RWPE1 (cell line): ENCODE measurements around the gene SLC2A13.

Experiments used
- CTCF ChIA-PET: fragments of 350-600 bp; sonication (Branson Sonifier 250); formaldehyde crosslinking; extraction: SDS; loops from one replicate; lab custom pipeline; 2021; lab: Yijun Ruan, JAX
- POLR2A ChIA-PET: fragments of 400-600 bp; formaldehyde crosslinking; extraction: SDS; loops from one replicate; lab custom pipeline; 2020; ENCODE audit warnings: antibody characterized with exemption; ENCODE audit not compliant: low non-redundant PET; lab: Yijun Ruan, JAX
- DNase-seq: peaks from one replicate; pipeline ENCODE4 v3.0.0; 2012; ENCODE audit warnings: low spot score
- H3K27ac ChIP-seq: fragments of 450-650 bp; 2 replicates; pipeline ENCODE4 v1.5.1; 2017
- CTCF ChIP-seq: fragments of 450-650 bp; conservative IDR thresholded peaks from 2 replicates; pipeline ENCODE4 v1.5.1; 2017; ENCODE audit warnings: low read depth, mild to moderate bottlenecking

SLC2A13 gene

DNA sequence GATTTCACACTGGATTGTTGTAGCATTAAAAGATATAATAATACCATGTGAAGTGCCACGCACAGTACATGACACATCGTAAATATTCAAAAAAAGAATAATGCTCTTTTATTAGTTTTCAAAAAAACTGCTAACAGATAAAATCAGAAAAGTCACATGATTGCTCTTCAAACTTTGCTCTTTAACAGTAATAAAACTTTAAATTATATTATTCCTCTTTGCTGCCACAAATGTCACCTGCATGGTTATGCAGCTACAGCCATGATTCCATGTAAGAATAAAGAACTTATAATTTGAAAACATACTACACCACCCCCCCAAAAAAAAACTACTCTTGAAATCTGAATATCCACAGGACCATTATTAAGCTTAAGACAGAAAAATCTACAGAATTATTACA lies 90.0 kb downstream of the SLC2A13 start:
- H3K27ac ChIP-seq: no peak overlapping the region
- ChIA-PET CTCF (interaction anchor here (1.2 kb wide), 1 partner anchor 90 kb away, joined by 3 read pairs; the partner anchor contains the start of gene SLC2A13), POLR2A (no interaction called here)
- no peak for DNase-seq
- TF ChIP-seq CTCF: no peak

GRCh38 chr12:40015345-40015744 lies 90.5 kb downstream of the SLC2A13 start:
- ChIA-PET CTCF (interaction anchor here (1.1 to 1.2 kb wide), 2 partner anchors 14 to 91 kb away, joined by 3 read pairs; partner anchors contain the start of gene SLC2A13), POLR2A (no interaction called here)
- TF ChIP-seq CTCF: no peak
- DNase-seq: peak; percentile 23
- H3K27ac ChIP-seq: no peak overlapping the region

DNA sequence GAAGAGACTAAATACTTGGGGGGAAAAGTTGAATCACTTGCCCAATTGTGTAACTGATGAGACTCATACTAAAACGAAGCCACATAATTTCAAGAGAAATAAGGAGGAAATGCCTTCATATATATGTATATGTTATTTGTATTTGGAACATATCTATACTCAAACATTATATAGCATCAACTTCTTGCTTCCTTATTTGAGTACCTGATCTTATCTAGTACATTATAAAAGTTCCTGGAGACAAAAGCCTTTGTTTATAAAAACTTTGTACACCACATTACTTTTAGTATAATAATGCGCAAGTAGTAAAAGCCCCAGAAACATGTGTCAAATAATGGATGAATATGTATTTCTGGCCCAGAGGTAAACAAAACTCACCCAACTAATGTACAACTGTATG lies 92.0 kb downstream of the SLC2A13 start:
- ChIA-PET CTCF (no interaction called here), POLR2A (no interaction called here)
- DNase-seq: no peak
- no peak overlapping the region for H3K27ac ChIP-seq
- no peak for TF ChIP-seq CTCF

DNA sequence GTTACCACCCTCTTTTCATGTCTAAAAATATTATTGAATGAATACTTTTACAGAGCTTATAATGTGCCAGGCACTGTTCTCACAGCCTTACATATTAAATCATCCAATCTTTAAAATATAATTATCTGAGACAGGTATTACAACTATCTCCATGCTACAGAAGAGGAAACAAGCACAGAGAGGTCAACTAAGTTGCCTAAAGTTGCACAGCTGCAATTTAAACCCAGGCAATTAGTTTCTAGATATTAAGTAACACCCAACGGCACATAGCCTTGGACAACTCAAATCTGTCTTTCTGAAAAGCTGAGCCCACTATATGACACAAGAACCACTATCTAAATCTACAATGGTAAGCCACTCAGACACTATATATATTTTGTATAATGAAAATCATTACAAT lies 92.6 kb downstream of the SLC2A13 start:
- POLR2A ChIA-PET: no interaction called here
- DNase-seq: no peak
- TF ChIP-seq CTCF: no peak
- CTCF ChIA-PET: no interaction called here
- no peak overlapping the region for H3K27ac ChIP-seq

GRCh38 chr12:40012711-40013110 lies 93.2 kb downstream of the SLC2A13 start:
- H3K27ac ChIP-seq: no peak overlapping the region
- ChIA-PET POLR2A (no interaction called here), CTCF (no interaction called here)
- TF ChIP-seq CTCF: no peak
- DNase-seq: no peak

DNA sequence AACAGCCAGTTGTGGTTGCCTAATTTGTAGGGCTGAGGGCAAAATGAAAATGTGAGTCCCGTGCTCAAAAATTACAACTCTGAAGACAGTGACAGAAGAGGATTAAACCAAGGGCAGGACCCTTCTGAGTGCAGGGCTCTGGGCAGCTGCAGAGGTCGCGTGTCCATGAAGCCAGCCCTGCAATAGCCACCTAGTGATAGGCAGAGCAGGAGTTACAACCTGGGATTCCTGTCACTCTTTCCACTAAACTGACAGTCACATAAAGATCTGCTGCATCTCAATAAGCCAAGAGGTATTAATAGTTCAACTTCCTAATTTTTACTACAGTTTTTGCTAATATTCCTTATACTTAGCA lies 94.1 kb downstream of the SLC2A13 start:
- no peak overlapping the region for H3K27ac ChIP-seq
- ChIA-PET POLR2A (no interaction called here), CTCF (interaction anchor here (0.6 to 2.9 kb wide), 11 partner anchors 14 to 417 kb away, joined by 3 to 25 read pairs (median 3); partner anchors contain the start of gene SLC2A13)
- DNase-seq: no peak
- no peak for TF ChIP-seq CTCF
